Fibroblast of lung (primary cell): Measurements from ENCODE around the gene MACROD2.

Source experiments
- EZH2 ChIP-seq: IDR thresholded peaks from 2 replicates; pipeline ENCODE4 v1.5.1; 2012; ENCODE audit warnings: low read length, control low read depth, mild to moderate bottlenecking; ENCODE audit errors: missing control alignments
- TF ChIP-seq, protein P1 (sequence below), 2 donors: IDR thresholded peaks in 1 of 2; conservative IDR thresholded peaks in 1 of 2; 1 replicate in 1 of 2; 2 replicates in 1 of 2; pipeline ENCODE4 v1.5.1; 2011 to 2012; ENCODE audit warnings: low read length in 2 of 2, control low read depth in 1 of 2, inconsistent platforms in 1 of 2, low read depth in 1 of 2, mild to moderate bottlenecking in 1 of 2

DNA sequence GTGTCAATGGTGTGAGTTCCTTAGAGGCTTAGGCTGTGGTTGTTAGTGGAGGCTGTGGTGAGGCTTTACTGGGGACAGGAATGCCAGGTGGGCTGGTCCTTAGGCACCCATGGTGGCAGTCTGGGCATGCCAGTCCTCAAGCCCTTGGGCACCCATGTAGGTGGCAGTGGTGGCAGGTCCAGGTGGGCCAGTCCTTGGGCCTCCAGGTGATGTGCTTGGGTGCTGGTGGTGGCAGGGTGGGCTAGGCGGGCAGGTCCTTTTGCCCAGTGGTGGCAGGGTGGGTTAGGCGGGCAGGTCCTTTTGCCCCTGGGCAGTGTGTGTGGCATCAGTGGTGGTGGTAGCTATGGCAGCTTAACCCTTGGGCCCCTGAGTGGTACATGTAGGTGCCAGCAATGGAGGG lies 208.3 kb downstream of the MACROD2 start:
- TF ChIP-seq, protein P1, sequence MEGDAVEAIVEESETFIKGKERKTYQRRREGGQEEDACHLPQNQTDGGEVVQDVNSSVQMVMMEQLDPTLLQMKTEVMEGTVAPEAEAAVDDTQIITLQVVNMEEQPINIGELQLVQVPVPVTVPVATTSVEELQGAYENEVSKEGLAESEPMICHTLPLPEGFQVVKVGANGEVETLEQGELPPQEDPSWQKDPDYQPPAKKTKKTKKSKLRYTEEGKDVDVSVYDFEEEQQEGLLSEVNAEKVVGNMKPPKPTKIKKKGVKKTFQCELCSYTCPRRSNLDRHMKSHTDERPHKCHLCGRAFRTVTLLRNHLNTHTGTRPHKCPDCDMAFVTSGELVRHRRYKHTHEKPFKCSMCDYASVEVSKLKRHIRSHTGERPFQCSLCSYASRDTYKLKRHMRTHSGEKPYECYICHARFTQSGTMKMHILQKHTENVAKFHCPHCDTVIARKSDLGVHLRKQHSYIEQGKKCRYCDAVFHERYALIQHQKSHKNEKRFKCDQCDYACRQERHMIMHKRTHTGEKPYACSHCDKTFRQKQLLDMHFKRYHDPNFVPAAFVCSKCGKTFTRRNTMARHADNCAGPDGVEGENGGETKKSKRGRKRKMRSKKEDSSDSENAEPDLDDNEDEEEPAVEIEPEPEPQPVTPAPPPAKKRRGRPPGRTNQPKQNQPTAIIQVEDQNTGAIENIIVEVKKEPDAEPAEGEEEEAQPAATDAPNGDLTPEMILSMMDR (conservative IDR thresholded peaks at IDR 0.05 in 1 of 2, IDR thresholded peaks at IDR 0.05 in 1 of 2; ENCODE audit: low read depth in 1 of 2, low read length in 2 of 2), result no peak
- TF ChIP-seq EZH2, result no peak
